NCI-H2227 treated with DMSO at 0.1 percent for 48 hours (cell line): Measurements from ENCODE around the gene KCNK17.
"Not testable (repeated sequence)": the region's sequence is repeated elsewhere in the genome, so short reads cannot be mapped to it uniquely, and the experiment has no call there.

Source experiments
- DNase-seq: peaks from one replicate; lab custom pipeline; 2025; lab: John Stamatoyannopoulos, UW

KCNK17 gene

DNA sequence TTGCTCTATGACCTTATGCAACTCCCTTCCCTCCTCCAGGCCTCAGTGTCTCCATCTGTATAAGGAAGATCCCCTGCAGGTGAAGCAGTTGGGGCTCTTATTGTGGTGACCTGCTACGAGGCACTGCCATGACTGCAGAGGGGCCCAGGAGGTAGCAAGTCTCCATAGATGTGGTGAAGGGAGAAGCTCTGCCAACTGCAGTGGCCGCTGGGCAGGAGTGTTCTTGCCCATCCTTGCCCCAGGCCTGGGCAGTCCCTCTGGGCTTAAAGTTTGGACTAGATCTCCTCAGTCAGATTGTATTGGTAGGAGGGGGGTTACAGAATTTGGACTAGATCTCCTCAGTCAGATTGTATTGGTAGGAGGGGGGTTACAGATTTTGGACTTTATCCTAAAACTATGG is 12.2 kb downstream of the KCNK17 start:
- DNase-seq = no peak

DNA sequence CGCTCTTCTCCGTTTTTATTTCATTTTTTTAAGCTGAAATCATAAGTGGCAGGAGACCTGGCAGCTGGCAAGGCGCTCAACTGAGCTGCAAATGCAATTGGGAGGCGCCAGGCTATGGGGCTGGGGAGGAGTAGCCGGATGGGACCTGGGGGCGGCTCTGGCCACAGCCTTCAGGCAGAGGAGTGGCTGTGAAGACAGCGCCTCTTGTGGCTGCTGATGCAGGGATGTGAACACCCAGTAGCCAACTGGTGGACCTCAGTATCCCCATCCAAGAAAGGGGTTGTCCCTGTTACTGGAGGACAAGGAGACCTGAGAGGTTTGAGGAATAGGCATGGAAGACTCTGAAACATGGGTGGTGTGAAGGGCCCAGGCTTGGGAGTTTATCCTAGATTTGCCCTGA is 12.6 kb downstream of the KCNK17 start:
- DNase-seq = no peak

DNA sequence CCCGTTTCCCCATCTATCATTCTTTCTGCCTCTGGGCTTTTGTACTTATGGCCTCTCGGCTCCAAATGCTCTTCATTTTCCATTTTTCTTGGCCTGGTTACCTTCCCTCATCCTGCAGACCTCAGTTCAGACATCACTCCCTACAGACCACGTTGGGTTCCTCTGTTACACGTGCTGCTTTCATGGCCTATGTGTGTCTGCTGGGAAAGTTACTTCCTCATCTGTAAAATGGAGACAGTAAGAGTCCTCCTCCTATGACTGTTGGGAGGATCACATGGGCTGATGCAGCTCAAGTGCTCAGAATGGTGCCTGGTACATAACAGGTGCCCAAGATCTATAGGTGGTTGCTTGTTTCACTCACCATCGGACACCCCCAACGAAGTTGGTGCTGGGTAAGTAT is 13.5 kb downstream of the KCNK17 start:
- no peak for DNase-seq

GRCh38 chr6:39298061-39298460 is 16.2 kb downstream of the KCNK17 start:
- DNase-seq = no peak

DNA sequence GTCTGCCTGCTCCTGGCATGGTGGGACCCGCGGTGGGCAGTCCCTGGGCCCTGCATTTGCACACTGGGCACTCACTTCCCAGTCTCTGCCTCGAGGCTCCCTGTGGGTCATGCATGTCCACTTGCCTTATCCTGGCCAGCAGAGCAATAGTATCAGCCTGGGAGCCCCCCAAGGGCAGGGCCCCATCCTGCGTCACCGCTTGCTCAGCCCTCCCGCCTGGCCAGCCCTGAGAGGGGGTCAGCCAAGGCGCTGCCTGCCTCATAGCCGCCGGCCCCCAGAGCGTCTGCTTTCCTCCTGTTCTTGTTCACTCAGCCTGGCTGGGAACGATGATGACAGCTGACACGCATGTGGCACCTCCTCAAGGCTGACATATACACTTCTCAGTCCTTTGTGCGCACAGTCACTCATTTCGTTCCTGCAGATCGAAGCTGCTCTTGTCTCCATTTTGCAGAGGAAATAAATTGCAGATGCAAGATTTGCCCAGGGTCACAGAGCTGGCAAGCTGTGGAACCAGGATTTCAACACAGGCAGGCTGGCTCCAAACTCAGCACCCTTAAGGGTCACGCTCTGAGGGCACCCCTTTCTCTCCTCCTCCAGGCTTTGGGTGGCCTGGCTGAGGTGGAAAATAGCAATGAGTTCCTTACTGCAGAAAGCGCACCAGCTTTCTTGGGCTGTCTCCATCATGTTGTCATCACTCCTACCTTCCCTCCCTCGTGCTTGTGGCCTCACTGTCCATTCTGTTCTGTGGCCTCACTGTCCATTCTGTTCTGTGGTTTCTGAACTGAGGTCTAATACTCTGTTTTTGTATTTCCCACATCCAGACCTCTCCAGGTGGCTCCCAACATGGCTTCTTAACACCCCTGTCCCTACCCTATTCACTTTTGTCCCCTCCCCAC is 17.2 kb downstream of the KCNK17 start:
- DNase-seq = no peak

- DNase-seq = no peak
Measured at GRCh38 chr6:39295611-39296011, 18.6 kb downstream of the KCNK17 start.

- no peak for DNase-seq
Measured at GRCh38 chr6:39294899-39295298, 19.3 kb downstream of the KCNK17 start.

- no peak for DNase-seq
Measured at GRCh38 chr6:39294133-39294532, 20.1 kb downstream of the KCNK17 start.

DNA sequence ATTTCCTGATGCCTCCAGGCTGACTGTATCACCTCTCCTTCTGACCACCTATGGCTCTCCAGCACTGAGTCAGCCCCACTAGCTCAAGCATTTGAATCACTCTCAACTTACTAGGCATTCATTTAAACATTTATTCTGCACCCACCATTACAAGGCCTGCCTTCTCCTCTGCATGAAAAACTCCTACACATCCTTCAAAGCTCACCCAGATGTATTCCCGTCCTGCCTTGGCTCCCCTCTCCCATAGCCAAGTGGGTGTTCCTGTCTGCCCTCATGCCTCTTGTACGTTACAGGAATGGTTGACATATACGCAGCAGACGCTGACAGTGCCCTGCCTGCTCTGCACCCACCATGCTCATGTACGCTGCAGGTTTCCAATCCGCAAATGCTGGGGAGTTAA is 21.6 kb downstream of the KCNK17 start:
- DNase-seq = no peak

DNA sequence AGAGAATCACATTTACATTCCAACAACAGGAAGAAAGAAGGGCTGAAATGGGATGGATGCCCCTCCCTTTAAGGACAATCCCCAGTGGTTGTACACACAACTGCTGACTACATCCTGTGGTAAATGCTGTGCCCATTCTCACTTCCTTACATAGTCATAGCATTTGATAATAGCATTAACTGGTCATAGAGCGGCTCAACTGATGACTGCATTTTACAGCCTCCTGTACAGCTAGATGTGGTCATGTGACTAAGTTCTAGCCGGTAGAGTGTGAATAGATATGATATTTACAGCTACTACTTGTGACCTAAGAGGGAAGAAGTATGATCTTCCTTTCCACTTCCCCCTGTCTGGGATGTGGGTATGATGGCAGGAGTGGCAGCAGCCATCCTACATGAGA is 24.7 kb downstream of the KCNK17 start:
- DNase-seq = no peak

- no peak for DNase-seq
Measured at GRCh38 chr6:39287601-39288000, 26.6 kb downstream of the KCNK17 start.

DNA sequence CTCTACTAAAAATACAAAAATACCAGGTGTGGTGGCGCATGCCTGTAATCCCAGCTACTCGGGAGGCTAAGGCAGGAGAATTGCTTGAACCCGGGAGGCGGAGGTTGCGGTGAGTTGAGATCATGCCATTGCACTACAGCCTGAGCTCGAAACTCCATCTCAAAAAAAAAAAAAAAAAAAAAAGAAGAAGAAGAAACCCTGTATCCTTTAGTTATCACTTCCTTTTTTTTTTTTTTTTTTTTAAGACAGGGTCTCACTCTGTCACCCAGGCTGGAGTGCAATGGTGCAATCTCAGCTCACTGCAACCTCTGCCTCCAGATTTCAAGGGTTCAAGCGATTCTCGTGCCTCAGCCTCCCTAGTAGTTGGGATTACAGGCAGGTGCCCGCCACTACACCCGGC is 27.6 kb downstream of the KCNK17 start:
- not testable (repeated sequence) for DNase-seq

DNA sequence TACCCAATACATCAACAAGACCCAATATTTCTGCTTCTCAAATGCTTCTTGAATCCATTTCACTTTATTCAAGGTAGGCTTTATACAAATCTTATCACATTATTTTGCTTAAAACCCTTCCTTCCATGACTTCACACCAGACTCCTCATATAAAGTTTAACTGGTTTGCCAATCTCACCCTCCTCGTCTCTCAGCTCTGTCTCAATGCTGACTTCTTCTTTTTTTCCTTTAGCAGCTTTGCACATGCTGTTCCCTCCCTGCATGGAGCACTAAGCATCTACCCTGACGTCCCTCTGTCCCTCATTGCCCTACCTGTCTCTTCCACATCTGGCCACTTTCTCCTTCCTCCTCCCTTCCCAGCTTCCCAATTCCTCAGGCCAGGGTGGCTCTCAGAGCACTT is 31.4 kb downstream of the KCNK17 start:
- no peak for DNase-seq

DNA sequence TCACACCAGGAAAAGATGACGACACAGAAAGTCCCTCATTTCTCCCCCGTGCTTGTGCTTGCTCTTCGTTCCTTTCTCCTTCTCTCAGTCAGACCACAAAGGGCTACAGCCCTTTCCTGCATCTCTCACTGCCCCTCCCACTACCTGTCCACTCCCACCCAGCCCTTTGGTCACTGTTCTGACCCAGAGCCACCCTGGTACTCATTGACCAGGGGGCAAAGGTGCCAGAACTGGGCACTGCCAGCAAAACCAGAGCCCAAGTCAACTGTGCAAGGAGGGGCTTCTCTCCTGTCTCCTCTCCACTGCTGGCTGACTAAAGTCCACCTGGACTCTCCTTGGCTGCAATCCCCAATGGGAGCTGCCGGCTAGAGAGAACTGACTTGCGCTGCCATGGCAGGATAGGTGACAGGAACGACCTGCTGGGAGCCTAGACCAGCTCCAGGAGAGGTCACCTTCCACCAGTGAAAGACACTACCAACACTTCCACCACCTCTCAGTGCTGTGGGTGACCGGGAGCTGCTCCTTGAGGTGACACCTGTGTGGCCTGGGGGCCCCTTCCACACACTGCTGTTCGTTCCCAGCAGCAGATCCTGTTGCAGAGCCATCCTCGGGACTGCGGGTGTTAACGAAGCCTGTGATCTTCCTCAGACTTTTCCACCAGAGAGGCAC is 32.8 kb downstream of the KCNK17 start:
- no peak for DNase-seq

- no peak for DNase-seq
Measured at GRCh38 chr6:39280247-39280731, 33.9 kb downstream of the KCNK17 start.

GRCh38 chr6:39279539-39279938 is 34.7 kb downstream of the KCNK17 start:
- DNase-seq = no peak

DNA sequence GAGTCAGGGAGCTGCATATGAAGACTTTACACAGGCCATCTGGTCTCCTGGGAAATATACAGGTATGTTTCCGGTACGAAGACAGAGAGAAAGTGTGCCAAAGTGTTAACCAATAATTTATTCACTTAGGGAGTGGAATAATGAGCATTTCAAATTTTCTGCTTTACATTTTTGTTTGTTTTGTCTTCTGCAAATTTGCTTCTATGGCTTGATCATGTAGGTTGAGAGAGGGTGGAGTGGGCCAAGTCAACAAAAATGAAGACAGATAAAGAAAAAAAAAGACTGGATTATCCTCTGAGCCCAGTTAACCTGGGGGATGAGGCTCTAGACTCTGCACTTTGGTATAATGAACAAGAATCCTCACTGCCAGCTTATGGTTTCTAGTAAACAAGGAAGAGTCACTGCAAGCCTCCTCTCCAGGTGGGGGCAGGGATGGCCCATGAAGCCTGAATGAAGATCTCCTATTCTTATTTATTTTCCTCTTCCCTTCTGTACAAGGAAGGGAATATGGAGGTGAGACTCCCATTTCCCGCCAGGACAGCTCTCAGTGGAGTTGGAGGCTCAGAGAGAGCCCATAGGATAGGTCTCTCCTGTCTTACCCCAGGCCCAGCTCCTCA is 37.7 kb downstream of the KCNK17 start:
- no peak for DNase-seq

DNA sequence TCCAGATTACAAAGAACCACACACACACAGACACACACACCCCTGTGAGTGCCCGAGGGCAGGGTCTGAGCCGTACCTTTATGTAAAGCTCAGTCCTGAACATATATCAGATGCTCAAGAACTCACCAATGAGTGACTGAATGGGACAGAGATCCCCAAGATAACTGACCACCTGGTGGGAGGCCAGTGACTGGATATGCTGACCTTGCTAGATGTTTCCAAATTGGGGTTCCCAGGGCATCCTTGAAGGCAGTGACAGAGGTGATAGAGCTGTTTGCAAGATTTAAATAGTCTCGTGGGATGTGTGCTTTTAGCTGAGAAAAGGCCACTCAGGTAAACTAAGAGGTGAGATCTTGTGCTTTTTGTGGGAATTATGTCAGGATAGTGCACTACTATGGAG is 39.3 kb downstream of the KCNK17 start:
- DNase-seq = no peak

- DNase-seq = no peak
Measured at GRCh38 chr6:39274471-39274870, 39.7 kb downstream of the KCNK17 start.

GRCh38 chr6:39273406-39273821 is 40.8 kb downstream of the KCNK17 start:
- no peak for DNase-seq

GRCh38 chr6:39269961-39270360 is 44.3 kb downstream of the KCNK17 start:
- no peak for DNase-seq

DNA sequence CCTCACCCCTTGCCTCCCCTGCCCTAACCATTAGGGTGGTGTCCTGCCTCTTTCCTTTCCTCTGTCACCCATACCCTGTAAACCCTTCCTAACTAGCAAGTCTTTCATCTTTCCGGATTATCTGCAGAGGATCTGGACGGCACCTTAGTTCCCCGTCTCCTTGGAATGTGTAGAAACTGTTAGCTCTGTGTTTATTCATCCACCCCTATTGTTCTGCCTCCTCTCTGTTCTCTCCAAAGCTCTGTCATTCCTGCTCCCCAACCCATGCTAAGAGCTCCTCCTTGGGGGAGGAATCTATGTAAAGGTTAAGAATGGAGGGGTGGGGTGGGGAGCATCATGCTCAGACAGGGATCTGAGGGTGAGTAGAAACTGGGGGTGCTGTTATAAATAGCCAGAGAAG is 45.5 kb downstream of the KCNK17 start:
- no peak for DNase-seq

DNA sequence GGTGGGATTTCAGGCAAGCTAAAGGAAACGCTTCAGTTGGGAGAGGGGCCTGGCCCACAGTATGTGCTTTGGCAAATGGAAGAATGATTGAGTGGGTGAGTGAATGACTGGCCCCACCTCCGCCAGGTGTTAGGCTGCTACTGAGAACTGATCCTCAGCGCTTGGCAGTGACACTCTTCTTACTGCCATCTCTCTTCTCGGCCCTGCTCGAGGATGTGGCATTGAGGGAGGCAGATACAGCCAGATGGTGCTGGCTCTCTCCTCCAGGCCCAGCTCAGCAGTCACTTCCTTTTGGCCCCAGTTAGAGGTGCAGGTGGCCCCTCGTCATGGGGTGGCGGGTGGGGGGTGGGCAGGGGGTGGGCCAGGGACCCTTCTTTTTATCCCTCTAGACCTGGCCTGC is 46.0 kb downstream of the KCNK17 start:
- DNase-seq = no peak
